Thoracic aorta (tissue), 2 donors: ENCODE data around the gene HPCAL1. TPM values are rescaled to one million over a fixed set of nuclear protein-coding genes. Genes with fewer than 3 reads are reported as not detected.

Experiments
- ATAC-seq: fragments of 150-250 bp; one replicate; pipeline ENCODE4 v1.8.0; 2017; ENCODE audit warnings: low read depth; ENCODE audit not compliant: insufficient number of reproducible peaks, low FRiP score
- DNase-seq: peaks from one replicate; pipeline ENCODE4 v3.0.0-alpha.2; 2020; ENCODE audit warnings: low spot score
- H3K27ac ChIP-seq, 2 donors: fragments of 200-600 bp; sonication (generic); 1 replicate in 1 of 2; 2 replicates in 1 of 2; pipeline ENCODE4 v1.5.1; 2016; ENCODE audit warnings: mild to moderate bottlenecking in 2 of 2, moderate library complexity in 2 of 2
- H3K27me3 ChIP-seq: fragments of 200-600 bp; sonication (generic); replicated peaks from 2 replicates; pipeline ENCODE4 v1.6.0; 2016; ENCODE audit warnings: mild to moderate bottlenecking; ENCODE audit not compliant: insufficient read depth
- H3K36me3 ChIP-seq: fragments of 200-600 bp; sonication (generic); one replicate; pipeline ENCODE4 v1.5.1; 2016
- H3K4me1 ChIP-seq, 2 donors: fragments of 200-600 bp; sonication (generic); 1 replicate in 1 of 2; 2 replicates in 1 of 2; pipeline versions ENCODE4 v1.5.1 to v1.6.0; 2016; ENCODE audit warnings: low read depth in 2 of 2, mild to moderate bottlenecking in 1 of 2; ENCODE audit not compliant: control insufficient read depth in 1 of 2
- H3K4me3 ChIP-seq: fragments of 200-600 bp; sonication (generic); 2 replicates; pipeline ENCODE4 v1.5.1; 2016; ENCODE audit warnings: mild to moderate bottlenecking
- H3K9me3 ChIP-seq: fragments of 200-600 bp; sonication (generic); 2 replicates; pipeline ENCODE4 v1.5.1; 2016
- CTCF ChIP-seq: fragments of 200-600 bp; sonication (generic); IDR thresholded peaks from one replicate; pipeline ENCODE4 v1.5.1; 2019; ENCODE audit warnings: antibody characterized with exemption
- total RNA-seq, 2 donors: library from RNA; depleted of rRNA; stranded (reverse); fragments of >200 nt; gene quantifications; one replicate each; pipeline versions ENCODE4 v1.1.0 to v1.2.3, GENCODE V29; 2016

HPCAL1 gene
- total RNA-seq, 2 donors from 2014 or later = 34.6 to 50.2 TPM

GRCh38 chr2:10332402-10333246, 29.9 kb downstream of the HPCAL1 start:
- H3K27ac ChIP-seq = no peak overlapping the region
- no peak for ATAC-seq
- H3K4me3 ChIP-seq = no peak overlapping the region
- H3K27me3 ChIP-seq = no peaks in the 10 kb centered on the region
- DNase-seq = no peak
- TF ChIP-seq CTCF = no peak
- H3K4me1 ChIP-seq = peaks cover 6 to 7% of the 10 kb centered on the region in 2 donors
- no peaks in the 10 kb centered on the region for H3K9me3 ChIP-seq
- H3K36me3 ChIP-seq = no peaks in the 10 kb centered on the region

- H3K27me3 ChIP-seq = no peaks in the 10 kb centered on the region
- no peak for DNase-seq
- H3K9me3 ChIP-seq = no peaks in the 10 kb centered on the region
- no peak overlapping the region for H3K4me3 ChIP-seq
- peaks cover 6 to 7% of the 10 kb centered on the region in 2 donors for H3K4me1 ChIP-seq
- H3K27ac ChIP-seq = no peak overlapping the region
- TF ChIP-seq CTCF = no peak
- ATAC-seq = no peak
- H3K36me3 ChIP-seq = no peaks in the 10 kb centered on the region
Observed at GRCh38 chr2:10333247-10333613, 30.5 kb downstream of the HPCAL1 start.

- DNase-seq (no peak), ATAC-seq (no peak)
- Histone ChIP-seq H3K27me3 (no peaks in the 10 kb centered on the region), H3K9me3 (no peaks in the 10 kb centered on the region), H3K36me3 (no peaks in the 10 kb centered on the region), H3K4me1 (peaks cover 6 to 7% of the 10 kb centered on the region in 2 donors), H3K4me3 (no peak overlapping the region), H3K27ac (no peak overlapping the region)
- TF ChIP-seq CTCF = no peak
Observed at GRCh38 chr2:10333966-10334365, 31.3 kb downstream of the HPCAL1 start.

GRCh38 chr2:10335046-10335840, 32.5 kb downstream of the HPCAL1 start:
- no peaks in the 10 kb centered on the region for H3K27me3 ChIP-seq
- no peaks in the 10 kb centered on the region for H3K9me3 ChIP-seq
- TF ChIP-seq CTCF = no peak
- no peak overlapping the region for H3K27ac ChIP-seq
- DNase-seq (no peak), ATAC-seq (no peak)
- H3K4me1 ChIP-seq = peaks cover under 1 to 7% of the 10 kb centered on the region in 2 donors
- H3K36me3 ChIP-seq = no peaks in the 10 kb centered on the region
- H3K4me3 ChIP-seq = no peak overlapping the region

- Histone ChIP-seq H3K4me3 (no peak overlapping the region), H3K4me1 (no peaks in the 10 kb centered on the region), H3K9me3 (no peaks in the 10 kb centered on the region), H3K27me3 (no peaks in the 10 kb centered on the region), H3K27ac (no peak overlapping the region), H3K36me3 (no peaks in the 10 kb centered on the region)
- ATAC-seq (no peak), DNase-seq (no peak)
- TF ChIP-seq CTCF = no peak
Observed at GRCh38 chr2:10336283-10336682, 33.6 kb downstream of the HPCAL1 start.
